A549 (cell line): ENCODE data around the gene FHAD1. TPM values are rescaled to one million over a fixed set of nuclear protein-coding genes. Genes with fewer than 3 reads are reported as not detected.

Experiments
- ATAC-seq, 2 experiments: fragments of 200-7000 bp in 1 of 2; fragments of >200 bp in 1 of 2; cut with Nextera tagmentation in 1 of 2; cut with Tn5 transposase in 1 of 2; 3 replicates each; pipeline versions ENCODE4 v1.8.0 to v1.9.1; 2018 to 2020; ENCODE audit warnings: mild to moderate bottlenecking in 1 of 2, moderate library complexity in 1 of 2
- CTCF ChIA-PET: fragments of 300-600 bp; sonication (Branson Sonifier 250); formaldehyde crosslinking; extraction: SDS; loops from one replicate; lab custom pipeline; 2021; ENCODE audit warnings: antibody characterized with exemption, inconsistent platforms; lab: Yijun Ruan, JAX
- POLR2A ChIA-PET: fragments of 350-600 bp; formaldehyde crosslinking; extraction: SDS; loops from one replicate; lab custom pipeline; 2021; ENCODE audit warnings: antibody characterized with exemption, inconsistent platforms; lab: Yijun Ruan, JAX
- DNase-seq, 2 experiments: peaks; one replicate each; pipeline versions ENCODE4 v3.0.0 to v3.0.0-alpha.2; 2011 to 2016; ENCODE audit warnings: low read depth in 1 of 2, low spot score in 1 of 2
- FAIRE-seq: peaks from 2 replicates; lab custom pipeline; 2011; peaks lifted over from hg19 to GRCh38; lab: Jason Lieb, UNC
- H3K27ac ChIP-seq, 2 experiments: fragments of >200 bp; sonication (Bioruptor Twin); formaldehyde crosslinking; 3 replicates each; pipeline ENCODE4 v1.5.1; 2016 to 2017
- H3K4me1 ChIP-seq: fragments of >200 bp; sonication (Bioruptor Twin); formaldehyde crosslinking; 3 replicates; pipeline ENCODE4 v1.6.1; 2016
- H3K4me2 ChIP-seq: fragments of >200 bp; sonication (Bioruptor Twin); formaldehyde crosslinking; 3 replicates; pipeline ENCODE4 v1.6.1; 2016
- H3K4me3 ChIP-seq: fragments of >200 bp; sonication (Bioruptor Twin); formaldehyde crosslinking; 3 replicates; pipeline ENCODE4 v1.5.1; 2016
- H3K9me3 ChIP-seq: fragments of >200 bp; sonication (Bioruptor Twin); formaldehyde crosslinking; 3 replicates; pipeline ENCODE4 v1.6.1; 2016
- ATOH8 ChIP-seq: fragments of 250-450 bp; sonication (Bioruptor Pico); IDR thresholded peaks from 2 replicates; pipeline ENCODE4 v1.5.0; 2020; ENCODE audit warnings: low read depth, mild to moderate bottlenecking, moderate library complexity
- CBX2 ChIP-seq: fragments of 200-600 bp; sonication (generic); IDR thresholded peaks from 2 replicates; pipeline ENCODE4 v1.6.1; 2016; ENCODE audit warnings: low read depth, mild to moderate bottlenecking, borderline replicate concordance
- CEBPB ChIP-seq, 2 experiments: fragments of >200 bp in 1 of 2; sonication (Bioruptor Twin) in 1 of 2; formaldehyde crosslinking in 1 of 2; IDR thresholded peaks; 2 replicates each; pipeline ENCODE4 v1.6.1; 2012 to 2016
- CHD4 ChIP-seq: fragments of 200-600 bp; sonication (generic); IDR thresholded peaks from 2 replicates; pipeline ENCODE4 v1.6.1; 2016; ENCODE audit warnings: antibody characterized with exemption, mild to moderate bottlenecking, borderline replicate concordance
- EHMT2 ChIP-seq: fragments of 200-600 bp; sonication (generic); IDR thresholded peaks from 2 replicates; pipeline ENCODE4 v1.6.1; 2016; ENCODE audit warnings: antibody characterized with exemption, low read depth, mild to moderate bottlenecking, moderate library complexity
- EP300 ChIP-seq, 2 experiments: fragments of >200 bp; sonication (Bioruptor Twin); formaldehyde crosslinking; IDR thresholded peaks; 2 replicates in 1 of 2; 3 replicates in 1 of 2; pipeline ENCODE4 v1.6.1; 2016 to 2017
- ESRRA ChIP-seq: fragments of 150-350 bp; IDR thresholded peaks from 2 replicates; pipeline ENCODE4 v1.6.1; 2014; ENCODE audit warnings: mild to moderate bottlenecking, low read length, borderline replicate concordance
- FOSB ChIP-seq: fragments of 250-450 bp; sonication (Bioruptor Pico); IDR thresholded peaks from 2 replicates; pipeline ENCODE4 v1.5.0; 2020; ENCODE audit warnings: mild to moderate bottlenecking, moderate library complexity
- FOSL2 ChIP-seq, 2 experiments: fragments of 450-650 bp in 1 of 2; fragments of >200 bp in 1 of 2; sonication (Bioruptor Twin) in 1 of 2; formaldehyde crosslinking; IDR thresholded peaks; 2 replicates each; pipeline versions ENCODE4 v1.5.0 to v1.6.1; 2016 to 2020; ENCODE audit warnings: mild to moderate bottlenecking in 1 of 2, moderate library complexity in 1 of 2
- FOXS1 ChIP-seq: fragments of 250-450 bp; sonication (Bioruptor Pico); IDR thresholded peaks from 2 replicates; pipeline ENCODE4 v1.5.0; 2020; ENCODE audit warnings: mild to moderate bottlenecking, moderate library complexity
- GATA3 ChIP-seq: IDR thresholded peaks from 2 replicates; pipeline ENCODE4 v1.6.1; 2012; ENCODE audit warnings: borderline replicate concordance
- HEYL ChIP-seq: fragments of 250-450 bp; sonication (Bioruptor Pico); IDR thresholded peaks from 2 replicates; pipeline ENCODE4 v1.8.0; 2021; ENCODE audit warnings: mild to moderate bottlenecking, moderate library complexity
- HOXB13 ChIP-seq: fragments of 250-450 bp; sonication (Bioruptor Pico); IDR thresholded peaks from 2 replicates; pipeline ENCODE4 v1.5.0; 2020; ENCODE audit warnings: low read depth, mild to moderate bottlenecking, moderate library complexity
- JUN ChIP-seq, 2 experiments: fragments of >200 bp; sonication (Bioruptor Twin); formaldehyde crosslinking; IDR thresholded peaks; 2 replicates in 1 of 2; 3 replicates in 1 of 2; pipeline ENCODE4 v1.6.1; 2016 to 2017
- JUNB ChIP-seq: fragments of >200 bp; sonication (Bioruptor Twin); formaldehyde crosslinking; IDR thresholded peaks from 2 replicates; pipeline ENCODE4 v1.6.1; 2016
- KDM5A ChIP-seq: fragments of 200-600 bp; sonication (generic); IDR thresholded peaks from 2 replicates; pipeline ENCODE4 v1.6.1; 2016; ENCODE audit warnings: antibody characterized with exemption, mild to moderate bottlenecking
- MAFK ChIP-seq: fragments of 450-650 bp; IDR thresholded peaks from 2 replicates; pipeline ENCODE4 v1.6.1; 2014; ENCODE audit not compliant: partially characterized antibody
- MAX ChIP-seq: IDR thresholded peaks from 2 replicates; pipeline ENCODE4 v1.6.1; 2012
- MAZ ChIP-seq: fragments of 150-350 bp; IDR thresholded peaks from 2 replicates; pipeline ENCODE4 v1.6.1; 2014; ENCODE audit warnings: antibody characterized with exemption, low read depth, low read length, borderline replicate concordance
- NPAS2 ChIP-seq: fragments of 250-450 bp; sonication (Bioruptor Pico); IDR thresholded peaks from 2 replicates; pipeline ENCODE4 v1.8.0; 2022; ENCODE audit warnings: mild to moderate bottlenecking, moderate library complexity, borderline replicate concordance
- NR3C1 ChIP-seq: fragments of >200 bp; sonication (Bioruptor Twin); formaldehyde crosslinking; IDR thresholded peaks from 3 replicates; pipeline ENCODE4 v1.6.1; 2017
- POLR2A ChIP-seq: IDR thresholded peaks from 2 replicates; pipeline ENCODE4 v1.6.1; 2012; ENCODE audit warnings: mild to moderate bottlenecking, low read length
- RARB ChIP-seq: fragments of 250-450 bp; sonication (Bioruptor Pico); IDR thresholded peaks from 2 replicates; pipeline ENCODE4 v1.8.0; 2021; ENCODE audit warnings: mild to moderate bottlenecking, moderate library complexity
- RFX5 ChIP-seq: fragments of 450-650 bp; IDR thresholded peaks from 2 replicates; pipeline ENCODE4 v1.7.1; 2014; ENCODE audit warnings: antibody characterized with exemption, mild to moderate bottlenecking, moderate library complexity
- SMC3 ChIP-seq: fragments of >200 bp; sonication (Bioruptor Twin); formaldehyde crosslinking; IDR thresholded peaks from 3 replicates; pipeline ENCODE4 v1.6.1; 2018; ENCODE audit warnings: inconsistent platforms
- SREBF2 ChIP-seq: fragments of 450-650 bp; IDR thresholded peaks from 2 replicates; pipeline ENCODE4 v1.6.1; 2014; ENCODE audit warnings: mild to moderate bottlenecking, moderate library complexity
- TFCP2L1 ChIP-seq: fragments of 250-450 bp; sonication (Bioruptor Pico); IDR thresholded peaks from 2 replicates; pipeline ENCODE4 v1.5.0; 2021; ENCODE audit warnings: mild to moderate bottlenecking
- ZC3H11A ChIP-seq: fragments of 450-650 bp; IDR thresholded peaks from 2 replicates; pipeline ENCODE4 v1.6.1; 2014; ENCODE audit warnings: antibody characterized with exemption, mild to moderate bottlenecking
- ZFP36 ChIP-seq: fragments of 450-650 bp; IDR thresholded peaks from 2 replicates; pipeline ENCODE4 v1.6.1; 2014; ENCODE audit warnings: borderline replicate concordance; ENCODE audit not compliant: partially characterized antibody
- WGBS: methylation state at CpG from one replicate; pipeline ENCODE4 v1.1.6; 2017; ENCODE audit errors: missing lambda C conversion rate; 5-methylcytosine and 5-hydroxymethylcytosine counted together
- polyA plus RNA-seq, 4 experiments: library from polyadenylated mRNA; depleted of rRNA in 3 of 4; stranded (reverse); fragments of >200 nt; fragmentation: RNase III in 1 of 4; extraction: RNeasy Plus Mini Kit Qiagen cat#74134 plus additional on column Dnase treatment in 1 of 4; gene quantifications; 2 replicates in 3 of 4; 3 replicates in 1 of 4; pipeline ENCODE4 v1.2.3, GENCODE V29; 2011 to 2017
- TF ChIP-seq, protein P1 (sequence below): fragments of 450-650 bp; IDR thresholded peaks from 2 replicates; pipeline ENCODE4 v1.6.1; 2014; ENCODE audit warnings: antibody characterized with exemption
- TF ChIP-seq, protein P2 (sequence below): fragments of 150-350 bp; IDR thresholded peaks from 2 replicates; pipeline ENCODE4 v1.6.1; 2014; ENCODE audit warnings: low read depth, mild to moderate bottlenecking, low read length
- TF ChIP-seq, protein P3 (sequence below): fragments of >200 bp; sonication (Bioruptor Twin); formaldehyde crosslinking; IDR thresholded peaks from 2 replicates; pipeline ENCODE4 v1.6.1; 2016
- TF ChIP-seq, protein P4 (sequence below): fragments of >200 bp; sonication (Bioruptor Twin); formaldehyde crosslinking; IDR thresholded peaks from 3 replicates; pipeline ENCODE4 v1.5.1; 2016

FHAD1 gene
- polyA plus RNA-seq, 2 of the 4 experiments (the other 2 are of a cell fraction) = 0.31 to 0.32 TPM

- peak overlapping the region in 1 of 2 experiments; percentile 97; a peak in 3 of 6 replicates for H3K27ac ChIP-seq
- ATAC-seq (no peak), DNase-seq (no peak), FAIRE-seq (no peak)
- TF ChIP-seq KDM5A = no peak
- no peak for TF ChIP-seq SMC3
- no peak for TF ChIP-seq HEYL (CRISPR knock-in tag)
- TF ChIP-seq CBX2 = no peak
- TF ChIP-seq ZFP36 = no peak
- TF ChIP-seq CHD4 = no peak
- TF ChIP-seq RARB (CRISPR knock-in tag) = no peak
- no peak for TF ChIP-seq FOXS1 (CRISPR knock-in tag)
- no peak for TF ChIP-seq MAX
- no peak for TF ChIP-seq CEBPB (IDR thresholded peaks at IDR 0.05)
- no peak for TF ChIP-seq ZC3H11A
- no peak for TF ChIP-seq MAFK
- no peak for TF ChIP-seq ATOH8 (CRISPR knock-in tag)
- no peak for TF ChIP-seq MAZ
- TF ChIP-seq NPAS2 (CRISPR knock-in tag) = no peak
- TF ChIP-seq SREBF2 = no peak
- no peak for TF ChIP-seq TFCP2L1 (CRISPR knock-in tag)
- H3K4me3 ChIP-seq = no peak overlapping the region
- WGBS = 88% methylated on average over 10 of the region's 10 CpGs
- CTCF ChIA-PET = interaction anchor here (0.7 to 2.0 kb wide), 4 partner anchors 12 to 91 kb away, joined by 3 to 10 read pairs (median 5); no protein-coding TSS in a partner anchor
- no peaks in the 10 kb centered on the region for H3K9me3 ChIP-seq
- no peak overlapping the region for H3K4me2 ChIP-seq
- peaks cover 74% of the 10 kb centered on the region for H3K4me1 ChIP-seq
- POLR2A ChIA-PET = no interaction called here
Observed at GRCh38 chr1:15414445-15414983, 167.5 kb downstream of the FHAD1 start.

GRCh38 chr1:15417059-15417934, 170.3 kb downstream of the FHAD1 start:
- no peak for FAIRE-seq
- 0 out of 3 replicates have a peak overlapping the region, but pooled peaks have one; percentile 2 for H3K4me3 ChIP-seq
- ChIA-PET CTCF (interaction anchor here (0.9 to 2.5 kb wide), 5 partner anchors 9 to 94 kb away, joined by 4 to 11 read pairs (median 4); no protein-coding TSS in a partner anchor), POLR2A (no interaction called here)
- peak; percentile 56 to 72 for DNase-seq
- H3K4me1 ChIP-seq = peaks cover 71% of the 10 kb centered on the region
- no peaks in the 10 kb centered on the region for H3K9me3 ChIP-seq
- peak overlapping the region; percentile 73 to 97 for H3K27ac ChIP-seq
- 20% methylated on average over 18 of the region's 18 CpGs for WGBS
- H3K4me2 ChIP-seq = peak overlapping the region; percentile 72
- peak; percentile 72 to 76 for ATAC-seq
- no peak for TF ChIP-seq JUN (IDR thresholded peaks at IDR 0.05)
- no peak for TF ChIP-seq RFX5
- TF ChIP-seq FOSB (CRISPR knock-in tag) = peak; percentile 13; the same call in 1 of the 2 replicates
- no peak for TF ChIP-seq JUNB
- 0 out of 5 replicates have a peak, but pooled peaks of 1 of the 2 experiments have one; percentile 24 for TF ChIP-seq EP300 (IDR thresholded peaks at IDR 0.05)
- no peak for TF ChIP-seq ESRRA
- TF ChIP-seq NR3C1 = no peak
- TF ChIP-seq RARB (CRISPR knock-in tag) = no peak
- TF ChIP-seq, protein P1, sequence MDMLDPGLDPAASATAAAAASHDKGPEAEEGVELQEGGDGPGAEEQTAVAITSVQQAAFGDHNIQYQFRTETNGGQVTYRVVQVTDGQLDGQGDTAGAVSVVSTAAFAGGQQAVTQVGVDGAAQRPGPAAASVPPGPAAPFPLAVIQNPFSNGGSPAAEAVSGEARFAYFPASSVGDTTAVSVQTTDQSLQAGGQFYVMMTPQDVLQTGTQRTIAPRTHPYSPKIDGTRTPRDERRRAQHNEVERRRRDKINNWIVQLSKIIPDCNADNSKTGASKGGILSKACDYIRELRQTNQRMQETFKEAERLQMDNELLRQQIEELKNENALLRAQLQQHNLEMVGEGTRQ = no peak
- TF ChIP-seq CHD4 = no peak
- peak; percentile 21; the same call in 1 of the 2 replicates for TF ChIP-seq FOSL2 (IDR thresholded peaks at IDR 0.05)
- TF ChIP-seq FOSL2 (CRISPR knock-in tag; IDR thresholded peaks at IDR 0.05) = peak; percentile 72
- TF ChIP-seq CEBPB (IDR thresholded peaks at IDR 0.05) = no peak
- TF ChIP-seq HEYL (CRISPR knock-in tag) = no peak
- peak; percentile 62; the same call in 1 of the 2 replicates for TF ChIP-seq GATA3
- TF ChIP-seq TFCP2L1 (CRISPR knock-in tag) = peak; percentile 22; the same call in 1 of the 2 replicates
- TF ChIP-seq, protein P2, sequence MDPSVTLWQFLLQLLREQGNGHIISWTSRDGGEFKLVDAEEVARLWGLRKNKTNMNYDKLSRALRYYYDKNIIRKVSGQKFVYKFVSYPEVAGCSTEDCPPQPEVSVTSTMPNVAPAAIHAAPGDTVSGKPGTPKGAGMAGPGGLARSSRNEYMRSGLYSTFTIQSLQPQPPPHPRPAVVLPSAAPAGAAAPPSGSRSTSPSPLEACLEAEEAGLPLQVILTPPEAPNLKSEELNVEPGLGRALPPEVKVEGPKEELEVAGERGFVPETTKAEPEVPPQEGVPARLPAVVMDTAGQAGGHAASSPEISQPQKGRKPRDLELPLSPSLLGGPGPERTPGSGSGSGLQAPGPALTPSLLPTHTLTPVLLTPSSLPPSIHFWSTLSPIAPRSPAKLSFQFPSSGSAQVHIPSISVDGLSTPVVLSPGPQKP = no peak
- TF ChIP-seq, protein P3, sequence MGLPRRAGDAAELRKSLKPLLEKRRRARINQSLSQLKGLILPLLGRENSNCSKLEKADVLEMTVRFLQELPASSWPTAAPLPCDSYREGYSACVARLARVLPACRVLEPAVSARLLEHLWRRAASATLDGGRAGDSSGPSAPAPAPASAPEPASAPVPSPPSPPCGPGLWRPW = no peak
- no peak for TF ChIP-seq POLR2A
- TF ChIP-seq HOXB13 (CRISPR knock-in tag) = no peak
- no peak for TF ChIP-seq EHMT2
- TF ChIP-seq, protein P4, sequence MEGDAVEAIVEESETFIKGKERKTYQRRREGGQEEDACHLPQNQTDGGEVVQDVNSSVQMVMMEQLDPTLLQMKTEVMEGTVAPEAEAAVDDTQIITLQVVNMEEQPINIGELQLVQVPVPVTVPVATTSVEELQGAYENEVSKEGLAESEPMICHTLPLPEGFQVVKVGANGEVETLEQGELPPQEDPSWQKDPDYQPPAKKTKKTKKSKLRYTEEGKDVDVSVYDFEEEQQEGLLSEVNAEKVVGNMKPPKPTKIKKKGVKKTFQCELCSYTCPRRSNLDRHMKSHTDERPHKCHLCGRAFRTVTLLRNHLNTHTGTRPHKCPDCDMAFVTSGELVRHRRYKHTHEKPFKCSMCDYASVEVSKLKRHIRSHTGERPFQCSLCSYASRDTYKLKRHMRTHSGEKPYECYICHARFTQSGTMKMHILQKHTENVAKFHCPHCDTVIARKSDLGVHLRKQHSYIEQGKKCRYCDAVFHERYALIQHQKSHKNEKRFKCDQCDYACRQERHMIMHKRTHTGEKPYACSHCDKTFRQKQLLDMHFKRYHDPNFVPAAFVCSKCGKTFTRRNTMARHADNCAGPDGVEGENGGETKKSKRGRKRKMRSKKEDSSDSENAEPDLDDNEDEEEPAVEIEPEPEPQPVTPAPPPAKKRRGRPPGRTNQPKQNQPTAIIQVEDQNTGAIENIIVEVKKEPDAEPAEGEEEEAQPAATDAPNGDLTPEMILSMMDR = no peak
